NCI-H2171 (cell line): ENCODE results near the gene HOXD12.
A peak's percentile ranks its signal among the peaks of the same experiment; 100 is the strongest.

Experiments
- DNase-seq: peaks from one replicate; lab custom pipeline; 2025; lab: John Stamatoyannopoulos, UW

The HOXD12 gene

GRCh38 chr2:176120364-176121189 is 21.0 kb downstream of the HOXD12 start:
- no peak for DNase-seq

GRCh38 chr2:176121190-176122051 is 21.8 kb downstream of the HOXD12 start:
- DNase-seq = no peak

- no peak for DNase-seq
Observed at GRCh38 chr2:176122052-176122682, 22.6 kb downstream of the HOXD12 start.

GRCh38 chr2:176122683-176123410 is 23.3 kb downstream of the HOXD12 start, which contains the start of gene HOXD9:
TSS of gene HOXD9 (plus strand) at chr2:176122719. CDS start at chr2:176122769, 50 bp downstream.
- DNase-seq = no peak

- no peak for DNase-seq
Observed at GRCh38 chr2:176123411-176124109, 24.0 kb downstream of the HOXD12 start.

GRCh38 chr2:176124110-176124946 is 24.7 kb downstream of the HOXD12 start:
- no peak for DNase-seq

- no peak for DNase-seq
Observed at GRCh38 chr2:176124947-176125771, 25.6 kb downstream of the HOXD12 start.

GRCh38 chr2:176125772-176126054 is 26.1 kb downstream of the HOXD12 start:
- DNase-seq = no peak

- peak; percentile 45 for DNase-seq
Observed at GRCh38 chr2:176126929-176127773, 27.6 kb downstream of the HOXD12 start.

- no peak for DNase-seq
Observed at GRCh38 chr2:176127774-176128072, 28.1 kb downstream of the HOXD12 start.

GRCh38 chr2:176128172-176128981 is 28.8 kb downstream of the HOXD12 start:
- DNase-seq = no peak

- peak; percentile 68 for DNase-seq
Observed at GRCh38 chr2:176128982-176129796, 29.6 kb downstream of the HOXD12 start, which contains the start of gene HOXD8. TSS of gene HOXD8 (plus strand) at chr2:176129705. CDS start at chr2:176130367, 662 bp downstream.

GRCh38 chr2:176129813-176130146 is 30.2 kb downstream of the HOXD12 start:
- no peak for DNase-seq

GRCh38 chr2:176130147-176130956 is 30.8 kb downstream of the HOXD12 start:
- peak; percentile 63 for DNase-seq

GRCh38 chr2:176130957-176131847 is 31.6 kb downstream of the HOXD12 start:
- DNase-seq = no peak
